ENCODE results near the gene BRSK2. TPM values are rescaled to one million over a fixed set of nuclear protein-coding genes. Genes with fewer than 3 reads are reported as not detected.

The BRSK2 gene
- total RNA-seq, 1 experiment from 2014 or later: 0.17 TPM

Other genes starting within 250 kb of the BRSK2 start
- not detected in 2 replicates for gene MUC5AC, start 232.0 kb upstream of the BRSK2 start, total RNA-seq (2014; rRNA removed; shearing (Covaris generic))
- gene MUC5B, start 166.9 kb upstream of the BRSK2 start, total RNA-seq (2014; rRNA removed; shearing (Covaris generic)): not detected in 2 replicates
- 7.6 and 16.3 TPM in 2 replicates for gene TOLLIP, start 80.3 kb upstream of the BRSK2 start, total RNA-seq (2014; rRNA removed; shearing (Covaris generic))
- gene MOB2, start 96.8 kb downstream of the BRSK2 start, total RNA-seq (2014; rRNA removed; shearing (Covaris generic)): 14.6 and 21.0 TPM in 2 replicates
- 0.69 and 1.2 TPM in 2 replicates for gene DUSP8, start 182.3 kb downstream of the BRSK2 start, total RNA-seq (2014; rRNA removed; shearing (Covaris generic))
- gene KRTAP5-1, start 195.3 kb downstream of the BRSK2 start, total RNA-seq (2014; rRNA removed; shearing (Covaris generic)): not detected in 2 replicates
- not detected in 2 replicates for gene KRTAP5-2, start 208.4 kb downstream of the BRSK2 start, total RNA-seq (2014; rRNA removed; shearing (Covaris generic))
- not detected in 2 replicates for gene KRTAP5-3, start 218.5 kb downstream of the BRSK2 start, total RNA-seq (2014; rRNA removed; shearing (Covaris generic))
- not detected in 2 replicates for gene KRTAP5-4, start 232.2 kb downstream of the BRSK2 start, total RNA-seq (2014; rRNA removed; shearing (Covaris generic))
- not detected in 2 replicates for gene KRTAP5-5, start 239.8 kb downstream of the BRSK2 start, total RNA-seq (2014; rRNA removed; shearing (Covaris generic))